IPS-18a (cell line): ENCODE results near the gene FSD2.

Experiments used
- H3K27ac ChIP-seq: one replicate; pipeline ENCODE4 v1.5.1; 2013; ENCODE audit warnings: low read length
- H3K27me3 ChIP-seq: one replicate; pipeline ENCODE4 v1.6.1; 2013; ENCODE audit warnings: mild to moderate bottlenecking, low read length; ENCODE audit not compliant: control insufficient read depth, insufficient read depth
- H3K36me3 ChIP-seq: one replicate; pipeline ENCODE4 v1.6.1; 2013; ENCODE audit warnings: low read depth, low read length; ENCODE audit not compliant: control insufficient read depth
- H3K4me1 ChIP-seq: one replicate; pipeline ENCODE4 v1.6.1; 2013; ENCODE audit warnings: low read depth, low read length; ENCODE audit not compliant: control insufficient read depth
- H3K4me3 ChIP-seq: one replicate; pipeline ENCODE4 v1.5.1; 2013; ENCODE audit warnings: low read length
- H3K9ac ChIP-seq: one replicate; pipeline ENCODE4 v1.6.1; 2013; ENCODE audit warnings: mild to moderate bottlenecking, low read length, moderate library complexity
- H3K9me3 ChIP-seq: one replicate; pipeline ENCODE4 v1.6.1; 2013; ENCODE audit warnings: low read depth, low read length; ENCODE audit not compliant: control insufficient read depth

FSD2 gene

GRCh38 chr15:82845686-82846085 lies 39.8 kb upstream of the FSD2 start:
- Histone ChIP-seq H3K4me3 (no peak overlapping the region), H3K9me3 (no peaks in the 10 kb centered on the region), H3K36me3 (no peaks in the 10 kb centered on the region), H3K27me3 (no peaks in the 10 kb centered on the region), H3K9ac (no peak overlapping the region), H3K27ac (no peak overlapping the region), H3K4me1 (peaks cover 11% of the 10 kb centered on the region)

DNA sequence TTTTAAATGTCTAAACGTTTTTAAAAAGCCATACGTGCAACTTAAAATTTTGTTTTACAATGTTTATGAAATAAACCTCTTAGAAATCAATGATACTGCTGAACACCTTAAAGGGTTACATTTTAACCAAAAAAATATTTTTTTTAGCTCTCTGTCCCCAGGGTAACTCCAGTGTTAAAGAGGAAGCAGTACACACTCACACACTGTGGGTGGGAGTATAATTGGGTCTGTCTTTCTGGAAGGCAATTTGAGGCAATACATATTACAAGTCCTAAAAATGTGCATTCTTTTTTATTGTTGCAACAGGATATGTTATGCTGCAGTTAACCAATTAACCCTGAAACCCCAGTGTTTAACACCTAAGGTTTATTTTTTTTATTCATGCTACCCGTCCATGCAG lies 37.7 kb upstream of the FSD2 start:
- Histone ChIP-seq H3K27ac (no peak overlapping the region), H3K9ac (no peak overlapping the region)

DNA sequence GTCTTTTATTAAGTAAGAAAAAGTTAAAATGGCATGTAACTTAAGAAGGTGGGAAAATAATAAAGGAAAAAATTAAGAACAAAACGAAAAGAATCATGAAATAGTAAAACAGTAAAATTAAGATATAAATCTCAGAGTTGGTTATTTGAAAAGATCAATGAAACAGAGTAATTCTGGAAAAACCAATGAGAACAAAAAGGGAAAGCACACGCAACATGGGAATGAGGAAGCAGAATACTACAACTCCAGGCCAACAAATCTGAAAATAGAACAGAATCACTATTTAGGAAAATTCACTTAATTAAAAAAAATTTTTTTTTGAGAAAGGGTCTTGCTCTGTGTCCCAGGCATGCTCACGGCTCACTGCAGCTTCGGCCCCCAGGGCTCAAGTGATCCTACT lies 34.3 kb upstream of the FSD2 start:
- Histone ChIP-seq H3K9me3 (no peaks in the 10 kb centered on the region), H3K4me3 (no peak overlapping the region), H3K27ac (no peak overlapping the region), H3K36me3 (no peaks in the 10 kb centered on the region), H3K4me1 (no peaks in the 10 kb centered on the region), H3K27me3 (no peaks in the 10 kb centered on the region), H3K9ac (no peak overlapping the region)

More for the DNA sequence above, 37.7 kb upstream of the FSD2 start:
- Histone ChIP-seq H3K27me3 (no peaks in the 10 kb centered on the region), H3K4me3 (no peak overlapping the region), H3K4me1 (no peaks in the 10 kb centered on the region), H3K9me3 (no peaks in the 10 kb centered on the region), H3K36me3 (no peaks in the 10 kb centered on the region)

- H3K36me3 ChIP-seq, result no peaks in the 10 kb centered on the region
- no peaks in the 10 kb centered on the region for H3K4me1 ChIP-seq
- H3K9ac ChIP-seq, result no peak overlapping the region
- H3K4me3 ChIP-seq, result no peak overlapping the region
- no peaks in the 10 kb centered on the region for H3K9me3 ChIP-seq
- H3K27me3 ChIP-seq, result no peaks in the 10 kb centered on the region
- H3K27ac ChIP-seq, result no peak overlapping the region
These were observed 33.3 kb upstream of the FSD2 start for GRCh38 chr15:82839136-82839535.

DNA sequence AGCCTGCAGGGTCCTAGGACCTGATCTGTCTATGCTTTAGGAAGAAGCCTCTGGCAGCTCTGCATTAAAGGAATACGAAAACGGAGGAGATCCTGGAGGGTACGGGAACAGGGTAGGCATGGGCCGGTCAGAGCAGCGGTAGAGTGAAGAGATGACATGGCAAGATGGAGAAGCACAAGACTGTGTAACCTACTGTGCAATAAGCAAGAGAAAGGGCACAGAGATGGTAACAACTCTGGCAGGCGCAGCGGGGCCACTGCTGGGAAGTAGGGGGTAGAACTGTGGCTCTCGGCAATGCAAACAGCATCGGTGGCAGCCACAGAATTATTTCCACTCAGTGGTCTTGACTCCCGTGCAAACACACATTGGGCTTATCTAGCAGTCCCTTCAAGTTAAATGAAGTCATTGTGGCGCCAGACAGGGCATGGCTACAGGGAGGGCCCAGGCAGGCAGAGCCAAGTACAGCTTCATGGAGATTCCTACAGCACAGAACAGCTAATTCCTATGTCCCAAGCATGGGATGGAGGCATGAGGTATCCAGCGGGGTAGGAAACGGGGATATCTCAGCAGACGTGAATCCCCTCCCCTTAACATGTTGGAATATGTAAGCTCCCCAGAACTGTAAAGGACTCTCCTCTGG lies 32.3 kb upstream of the FSD2 start:
- H3K9ac ChIP-seq, result no peak overlapping the region
- H3K4me3 ChIP-seq, result no peak overlapping the region
- H3K27me3 ChIP-seq, result no peaks in the 10 kb centered on the region
- no peaks in the 10 kb centered on the region for H3K36me3 ChIP-seq
- H3K9me3 ChIP-seq, result no peaks in the 10 kb centered on the region
- no peaks in the 10 kb centered on the region for H3K4me1 ChIP-seq
- H3K27ac ChIP-seq, result no peak overlapping the region

- Histone ChIP-seq H3K4me1 (no peaks in the 10 kb centered on the region), H3K27ac (no peak overlapping the region), H3K4me3 (no peak overlapping the region), H3K9me3 (no peaks in the 10 kb centered on the region), H3K27me3 (no peaks in the 10 kb centered on the region), H3K36me3 (no peaks in the 10 kb centered on the region), H3K9ac (no peak overlapping the region)
These were observed 29.6 kb upstream of the FSD2 start for GRCh38 chr15:82835391-82835917.

- no peaks in the 10 kb centered on the region for H3K27me3 ChIP-seq
- H3K27ac ChIP-seq, result no peak overlapping the region
- H3K36me3 ChIP-seq, result peaks cover 2% of the 10 kb centered on the region
- H3K4me1 ChIP-seq, result no peaks in the 10 kb centered on the region
- H3K9ac ChIP-seq, result no peak overlapping the region
- no peak overlapping the region for H3K4me3 ChIP-seq
- H3K9me3 ChIP-seq, result no peaks in the 10 kb centered on the region
These were observed 27.5 kb upstream of the FSD2 start for GRCh38 chr15:82833362-82833682.

DNA sequence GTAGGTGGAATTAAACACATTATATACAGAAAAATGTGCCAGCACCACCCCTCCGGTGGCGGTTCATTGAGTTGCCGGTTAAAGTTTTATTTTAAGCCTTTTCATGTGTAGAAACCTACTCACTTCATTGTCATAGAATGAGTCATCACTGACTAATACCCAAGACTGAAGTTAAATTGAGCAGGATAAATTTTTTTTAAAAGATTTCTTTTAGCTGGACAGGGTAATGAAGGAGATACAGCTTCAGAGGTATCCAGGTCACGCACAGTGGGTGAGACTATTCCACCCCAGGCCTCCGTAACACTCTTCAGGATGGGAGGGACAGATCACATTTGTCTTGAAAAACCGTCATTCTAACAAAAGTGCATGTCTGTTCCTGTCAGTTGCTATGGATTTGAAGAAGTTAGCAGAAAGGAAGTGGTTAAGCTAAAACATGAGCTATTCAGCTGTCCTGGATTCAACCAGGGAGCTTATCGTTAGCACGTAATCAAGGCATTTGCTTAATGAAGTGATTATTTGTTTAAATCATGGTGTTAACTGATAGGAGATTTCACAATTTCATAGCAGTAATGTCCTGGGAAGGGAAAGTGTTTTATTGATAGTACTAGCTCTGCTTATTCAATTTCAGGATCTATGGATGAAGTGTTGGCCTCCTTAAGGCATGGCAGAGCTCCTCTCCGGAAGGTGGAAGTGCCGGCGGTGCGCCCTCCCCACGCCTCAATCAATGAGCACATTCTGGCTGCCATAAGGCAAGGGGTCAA lies 26.9 kb upstream of the FSD2 start:
- Histone ChIP-seq H3K27ac (no peak overlapping the region), H3K36me3 (peaks cover 7% of the 10 kb centered on the region), H3K4me1 (no peaks in the 10 kb centered on the region), H3K4me3 (no peak overlapping the region), H3K9ac (no peak overlapping the region), H3K27me3 (no peaks in the 10 kb centered on the region), H3K9me3 (no peaks in the 10 kb centered on the region)

GRCh38 chr15:82831894-82832600 lies 26.2 kb upstream of the FSD2 start:
- no peak overlapping the region for H3K27ac ChIP-seq
- H3K9me3 ChIP-seq, result no peaks in the 10 kb centered on the region
- H3K9ac ChIP-seq, result no peak overlapping the region
- peaks cover 7% of the 10 kb centered on the region for H3K36me3 ChIP-seq
- H3K27me3 ChIP-seq, result no peaks in the 10 kb centered on the region
- H3K4me3 ChIP-seq, result no peak overlapping the region
- H3K4me1 ChIP-seq, result no peaks in the 10 kb centered on the region

GRCh38 chr15:82830427-82831173 lies 24.7 kb upstream of the FSD2 start:
- H3K36me3 ChIP-seq, result peaks cover 7% of the 10 kb centered on the region

DNA sequence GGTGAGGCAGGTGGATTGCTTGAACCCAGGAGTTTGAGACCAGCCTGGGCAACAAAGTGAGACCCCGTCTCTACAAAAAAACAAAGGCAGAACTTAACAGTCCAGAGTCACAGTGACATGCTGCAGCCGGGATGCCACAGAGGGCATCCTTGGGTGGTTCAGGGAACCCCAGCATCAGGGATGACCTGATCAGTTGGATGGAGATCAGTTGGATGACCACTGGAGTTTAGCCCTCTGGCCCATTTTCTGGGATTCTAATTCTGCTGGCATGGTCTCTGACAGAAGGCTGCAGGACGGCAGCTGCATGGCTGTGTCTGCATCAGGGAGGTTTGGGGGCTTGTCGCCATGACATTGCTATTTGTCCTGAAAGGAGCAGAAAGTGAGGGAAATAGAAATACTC lies 23.4 kb upstream of the FSD2 start:
- Histone ChIP-seq H3K27me3 (no peaks in the 10 kb centered on the region), H3K36me3 (peaks cover 7% of the 10 kb centered on the region), H3K9ac (no peak overlapping the region), H3K27ac (no peak overlapping the region), H3K4me3 (no peak overlapping the region), H3K4me1 (no peaks in the 10 kb centered on the region), H3K9me3 (no peaks in the 10 kb centered on the region)

More at GRCh38 chr15:82830427-82831173, 24.7 kb upstream of the FSD2 start:
- Histone ChIP-seq H3K27ac (no peak overlapping the region), H3K9ac (no peak overlapping the region), H3K4me1 (no peaks in the 10 kb centered on the region), H3K4me3 (no peak overlapping the region), H3K9me3 (no peaks in the 10 kb centered on the region), H3K27me3 (no peaks in the 10 kb centered on the region)
